ENCODE results near the gene ARHGAP18.
A peak's percentile ranks its signal among the peaks of the same experiment; 100 is the strongest.

The ARHGAP18 gene

DNA sequence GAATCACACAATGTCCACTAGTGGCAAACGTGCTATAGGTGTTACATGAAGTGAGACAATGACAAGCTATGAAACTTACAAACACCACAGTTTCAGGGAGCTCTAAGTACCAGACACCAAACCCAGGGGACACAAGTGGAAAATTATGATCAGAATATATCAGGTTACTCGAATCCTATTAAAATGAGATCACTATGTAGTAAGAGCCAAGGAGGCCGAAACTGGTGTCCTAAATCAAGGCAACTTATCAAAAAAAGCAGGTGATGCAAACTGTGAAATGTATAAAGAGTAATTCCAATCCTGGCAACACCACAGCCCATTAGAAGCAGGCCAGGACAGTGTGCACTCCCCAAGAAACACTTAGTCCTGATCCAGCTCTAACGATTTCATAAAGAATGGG lies 100.3 kb downstream of the ARHGAP18 start:
- DNase-seq: no peak

DNA sequence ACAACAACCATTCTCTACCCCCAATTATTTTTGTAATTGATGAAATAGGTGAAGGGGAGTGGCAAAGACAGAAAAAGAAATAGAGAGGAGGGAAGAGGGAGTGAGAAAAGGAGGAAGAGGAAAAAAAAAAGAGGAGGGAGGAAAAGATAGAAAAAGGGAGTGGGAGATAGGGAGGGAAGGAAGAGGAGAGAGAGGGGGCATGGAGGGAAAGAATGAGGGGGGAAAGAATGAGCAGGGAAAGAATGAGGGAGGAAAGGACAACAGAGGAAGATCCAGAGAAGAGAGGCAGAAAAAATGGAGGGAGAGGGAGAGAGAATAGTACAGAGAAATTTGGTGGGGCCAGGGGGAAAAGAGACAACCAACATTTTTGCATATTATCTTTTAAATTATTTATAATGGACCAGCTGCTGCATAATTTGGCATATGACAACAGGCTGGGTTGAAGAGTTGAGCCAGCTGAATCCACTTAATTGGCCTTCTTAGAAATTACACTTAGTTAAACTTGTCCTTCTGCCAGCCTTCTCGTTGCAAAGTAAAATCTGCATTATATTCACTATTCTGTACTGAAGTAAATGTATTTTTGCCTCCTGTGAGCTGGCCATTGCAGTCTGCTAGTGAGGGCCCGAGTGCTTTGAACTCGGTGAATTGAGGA lies 101.0 kb downstream of the ARHGAP18 start:
- DNase-seq: no peak

GRCh38 chr6:129607581-129608186 lies 102.3 kb downstream of the ARHGAP18 start:
- DNase-seq: no peak

GRCh38 chr6:129606664-129607063 lies 103.3 kb downstream of the ARHGAP18 start:
- DNase-seq: no peak

DNA sequence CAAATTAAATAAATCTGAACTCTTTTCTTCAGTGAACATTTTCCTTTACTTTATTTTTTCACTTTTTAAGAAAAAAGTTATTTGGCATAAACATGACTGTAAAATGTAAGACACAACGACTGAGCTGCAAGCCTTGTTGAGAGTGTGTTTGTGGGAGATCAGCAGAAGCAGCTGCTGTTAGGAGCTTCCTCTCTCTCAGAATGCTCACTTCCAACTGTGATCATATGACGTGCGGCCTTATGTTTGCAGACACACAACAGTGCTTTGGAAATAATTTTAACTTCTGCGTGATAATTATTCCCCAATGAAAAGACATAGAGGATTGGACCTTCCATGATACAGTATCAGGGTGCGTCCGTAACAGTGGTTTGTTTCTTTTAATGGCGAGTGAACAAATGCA lies 104.0 kb downstream of the ARHGAP18 start:
- no peak for DNase-seq

GRCh38 chr6:129605095-129605494 lies 104.9 kb downstream of the ARHGAP18 start:
- no peak for DNase-seq

- no peak for DNase-seq
Observed at GRCh38 chr6:129604321-129604720, 105.7 kb downstream of the ARHGAP18 start.

GRCh38 chr6:129603741-129604140 lies 106.2 kb downstream of the ARHGAP18 start:
- DNase-seq: no peak

- DNase-seq: no peak
Observed at GRCh38 chr6:129601323-129601722, 108.7 kb downstream of the ARHGAP18 start.

DNA sequence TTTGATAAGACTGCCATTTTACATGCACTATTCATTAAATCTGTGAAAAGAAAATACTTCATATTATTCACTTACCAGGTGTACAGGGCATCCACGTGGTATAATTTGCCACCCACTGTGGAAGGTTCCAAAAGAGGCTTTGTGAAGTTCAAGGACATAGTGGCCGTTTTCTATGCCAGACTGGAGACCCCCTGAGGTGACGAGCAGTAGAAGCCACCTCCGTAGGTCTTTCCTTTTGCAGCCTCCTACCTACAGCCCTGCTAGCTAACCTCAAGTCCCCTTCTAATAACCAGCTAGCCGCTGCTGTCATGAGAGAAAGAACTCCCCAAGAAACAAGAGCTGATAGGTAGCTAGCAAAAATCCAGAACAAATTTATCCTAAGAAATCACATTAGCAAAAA lies 110.5 kb downstream of the ARHGAP18 start:
- DNase-seq: no peak

GRCh38 chr6:129598244-129599187 lies 111.5 kb downstream of the ARHGAP18 start:
- DNase-seq: peak; percentile 34

DNA sequence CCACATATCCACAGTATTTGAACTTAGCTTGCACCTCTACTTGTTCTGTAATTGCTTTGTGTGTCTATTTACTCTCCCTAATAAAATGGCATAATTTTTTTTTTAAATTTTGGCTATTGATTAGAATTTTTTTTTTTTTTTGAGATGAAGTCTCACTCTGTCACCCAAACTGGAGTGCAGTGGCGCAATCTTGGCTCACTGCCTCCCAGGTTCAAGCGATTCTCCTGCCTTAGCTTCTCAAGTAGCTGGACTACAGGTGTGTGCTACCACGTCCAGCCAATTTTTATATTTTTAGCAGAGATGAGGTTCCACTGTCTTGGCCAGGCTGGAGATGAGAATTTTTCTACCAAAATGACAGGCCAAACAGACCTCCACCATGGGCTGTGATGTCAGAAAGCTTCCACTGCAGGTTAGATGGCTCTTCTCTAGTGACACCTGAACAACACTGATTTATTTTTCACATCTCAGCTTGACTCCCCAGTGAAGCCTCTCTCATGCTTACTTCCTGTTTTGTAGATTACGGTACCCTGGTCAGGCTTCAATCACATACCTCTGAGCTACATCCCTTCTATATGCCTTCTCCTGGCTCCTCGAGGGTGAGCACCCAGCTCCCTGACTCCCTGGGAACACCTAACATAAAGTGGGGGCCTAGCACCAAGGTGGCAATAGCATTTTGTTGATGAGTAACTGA lies 112.8 kb downstream of the ARHGAP18 start:
- no peak for DNase-seq

- DNase-seq: no peak
Observed at GRCh38 chr6:129596522-129596921, 113.5 kb downstream of the ARHGAP18 start.

DNA sequence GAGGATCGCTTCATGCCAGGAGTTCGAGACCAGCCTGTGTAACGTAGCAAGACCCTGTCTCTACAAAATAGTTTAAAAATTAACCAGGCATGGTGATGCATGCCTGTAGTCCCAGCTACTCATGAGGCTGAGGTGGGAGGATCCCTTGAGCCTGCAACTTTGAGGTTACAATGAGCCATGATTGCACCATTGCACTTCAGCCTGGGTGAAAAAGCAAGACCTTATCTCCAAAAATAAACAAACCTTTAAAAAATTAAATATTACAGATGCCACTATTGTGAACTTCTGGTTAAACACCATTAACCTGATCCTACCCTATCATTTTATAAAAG lies 116.8 kb downstream of the ARHGAP18 start:
- no peak for DNase-seq

DNA sequence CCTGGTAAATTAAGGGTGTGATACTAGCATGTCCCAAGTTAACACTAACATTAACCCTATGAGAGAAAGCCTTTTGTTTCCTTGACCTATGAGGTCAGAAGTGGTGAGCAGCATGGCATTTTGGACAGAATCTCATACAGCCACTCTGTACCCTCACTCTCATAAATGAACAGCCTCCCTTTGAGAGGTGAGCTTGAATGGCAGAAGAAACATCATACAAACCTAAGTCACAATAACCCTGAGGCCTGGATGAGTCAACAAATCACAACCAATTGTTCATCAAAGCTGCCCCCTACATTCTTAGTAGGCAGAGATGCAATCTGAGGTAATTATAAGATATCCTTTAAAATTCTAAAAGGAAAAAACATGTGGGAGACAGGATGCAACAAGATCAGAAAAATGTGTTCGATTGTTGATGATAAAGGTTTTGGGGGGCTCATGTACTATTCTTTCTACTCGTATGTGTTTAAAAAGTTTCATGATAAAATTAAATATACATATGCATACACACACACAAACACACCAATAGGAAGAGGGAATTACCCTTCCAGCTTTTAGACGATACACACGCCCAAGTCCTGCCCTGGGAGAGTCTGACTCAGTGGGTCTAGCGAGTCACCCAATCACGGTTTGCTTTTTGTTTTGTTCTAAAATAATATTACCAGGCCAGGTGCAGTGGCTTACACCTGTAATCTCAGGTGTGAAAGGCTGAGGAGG lies 117.3 kb downstream of the ARHGAP18 start:
- DNase-seq: no peak

DNA sequence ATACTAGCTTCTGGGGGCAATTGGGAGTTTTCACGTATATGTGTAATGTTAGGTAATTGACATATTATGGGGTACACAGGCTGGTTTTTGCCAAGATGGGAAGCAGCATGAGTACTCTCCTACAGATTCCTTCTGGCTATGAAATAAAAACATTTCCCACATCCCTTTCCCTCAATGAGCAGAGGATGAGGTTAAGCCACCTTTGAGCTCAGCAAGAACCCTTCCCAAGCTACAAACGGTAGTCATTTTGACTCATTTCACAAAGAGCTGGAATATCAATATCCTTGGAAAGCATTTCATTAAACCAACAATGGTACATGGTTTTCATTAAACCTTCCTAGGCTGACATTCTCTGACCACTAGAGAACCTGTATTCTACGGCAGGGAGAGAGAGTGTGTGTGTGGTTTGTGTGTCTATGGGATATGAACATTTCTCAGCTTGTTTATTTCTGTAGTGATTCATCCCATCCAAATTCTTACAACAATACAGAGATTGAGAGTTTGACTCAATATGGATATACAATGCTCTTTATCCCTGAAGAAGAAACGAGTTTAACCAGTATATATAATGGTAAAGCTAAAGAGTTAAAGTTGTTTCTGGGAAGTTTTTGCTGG lies 119.5 kb downstream of the ARHGAP18 start:
- no peak for DNase-seq

GRCh38 chr6:129586815-129587214 lies 123.2 kb downstream of the ARHGAP18 start:
- DNase-seq: no peak

DNA sequence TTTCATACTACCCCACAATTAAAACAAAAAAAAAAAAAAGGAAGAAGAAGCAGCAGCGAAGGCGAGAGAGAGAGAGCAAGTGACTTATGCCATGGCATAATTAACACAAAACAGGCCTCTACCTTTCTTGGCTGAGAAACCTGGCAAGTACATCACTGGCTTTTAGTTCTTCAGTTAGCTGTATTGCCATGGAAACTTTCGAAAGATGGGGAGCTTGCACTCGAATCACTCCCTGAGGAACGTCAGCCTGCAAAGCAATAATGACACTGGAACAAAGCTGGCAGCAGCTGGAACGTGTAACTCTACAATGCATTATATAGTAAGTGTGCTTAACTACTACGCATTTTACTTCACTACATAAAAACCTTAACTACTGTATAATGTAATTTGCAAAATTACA lies 126.1 kb downstream of the ARHGAP18 start:
- DNase-seq: no peak

DNA sequence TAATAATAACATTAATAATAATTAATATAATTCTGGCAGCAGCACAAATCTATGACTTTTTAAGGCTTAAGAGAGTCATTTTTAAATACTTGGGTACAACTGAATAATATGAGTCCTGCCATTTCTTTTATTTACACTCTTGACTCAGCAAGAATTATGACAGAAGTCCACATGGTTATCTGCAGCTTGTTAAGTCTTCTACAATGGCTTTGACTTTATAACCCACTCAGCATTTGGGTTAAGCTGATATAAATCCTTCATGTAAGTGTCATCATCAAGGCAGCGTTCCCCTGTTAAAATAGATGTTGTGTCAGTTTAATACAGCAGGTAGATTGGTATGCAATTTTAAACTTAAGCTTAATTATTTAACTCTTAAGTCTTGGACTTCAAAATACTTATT lies 131.7 kb downstream of the ARHGAP18 start:
- no peak for DNase-seq

GRCh38 chr6:129577691-129578090 lies 132.3 kb downstream of the ARHGAP18 start:
- DNase-seq: no peak

GRCh38 chr6:129576456-129576855 lies 133.5 kb downstream of the ARHGAP18 start:
- DNase-seq: no peak

Data from NCI-H2029 (cell line).